Fibroblast of pulmonary artery (primary cell): ENCODE results near the gene NTMT2.

Experiments
- DNase-seq: peaks from one replicate; pipeline ENCODE4 v3.0.0-alpha.2; 2010; ENCODE audit warnings: low read depth
- H3K4me3 ChIP-seq: replicated peaks from 2 replicates; pipeline ENCODE4 v1.5.1; 2011; ENCODE audit warnings: low read depth, mild to moderate bottlenecking, control low read depth, low read length, moderate library complexity
- CTCF ChIP-seq: IDR thresholded peaks from 2 replicates; pipeline ENCODE4 v1.5.1; 2011; ENCODE audit warnings: mild to moderate bottlenecking, control low read depth, low read length, inconsistent platforms; ENCODE audit errors: missing control alignments

The NTMT2 gene

GRCh38 chr1:170174395-170174794 is 28.6 kb downstream of the NTMT2 start:
- DNase-seq: no peak
- no peak overlapping the region for H3K4me3 ChIP-seq
- TF ChIP-seq CTCF: no peak

- H3K4me3 ChIP-seq: no peak overlapping the region
- TF ChIP-seq CTCF: no peak
Observed at GRCh38 chr1:170175041-170175440, 29.3 kb downstream of the NTMT2 start.

GRCh38 chr1:170175484-170175883 is 29.7 kb downstream of the NTMT2 start:
- TF ChIP-seq CTCF: no peak
- DNase-seq: no peak
- H3K4me3 ChIP-seq: no peak overlapping the region

More at GRCh38 chr1:170175041-170175440, 29.3 kb downstream of the NTMT2 start:
- peak; percentile 46 for DNase-seq

- DNase-seq: no peak
- TF ChIP-seq CTCF: no peak
- no peak overlapping the region for H3K4me3 ChIP-seq
Observed at GRCh38 chr1:170176772-170177171, 31.0 kb downstream of the NTMT2 start.

- H3K4me3 ChIP-seq: no peak overlapping the region
Observed at GRCh38 chr1:170182442-170182841, 36.7 kb downstream of the NTMT2 start.

GRCh38 chr1:170192546-170192945 is 46.8 kb downstream of the NTMT2 start:
- H3K4me3 ChIP-seq: no peak overlapping the region
- TF ChIP-seq CTCF: no peak
- DNase-seq: no peak

More at GRCh38 chr1:170182442-170182841, 36.7 kb downstream of the NTMT2 start:
- no peak for TF ChIP-seq CTCF
- no peak for DNase-seq

- TF ChIP-seq CTCF: no peak
- no peak for DNase-seq
- no peak overlapping the region for H3K4me3 ChIP-seq
Observed at GRCh38 chr1:170194451-170194850, 48.7 kb downstream of the NTMT2 start.
